ENCODE data around the gene HIVEP3. TPM values are rescaled to one million over a fixed set of nuclear protein-coding genes. Genes with fewer than 3 reads are reported as not detected.

HIVEP3 gene
- total and polyA plus RNA-seq, 4 donors: 7.0 to 14.7 (median 8.8) TPM

GRCh38 chr1:41739061-41739955 lies 179.4 kb downstream of the HIVEP3 start:
- WGBS, 2 donors: 11 to 12% methylated on average over 21 of the region's 21 CpGs
- H3K9me3 ChIP-seq (ENCODE audit: control insufficient read depth in 4 of 4, insufficient read depth in 3 of 4, low read length in 3 of 4): no peaks in the 10 kb centered on the region
- H3K27me3 ChIP-seq (ENCODE audit: control insufficient read depth in 3 of 3, insufficient read depth in 3 of 3, low read length in 2 of 3): no peaks in the 10 kb centered on the region
- H3K4me3 ChIP-seq: no peak overlapping the region
- no peak overlapping the region for H3K9ac ChIP-seq (ENCODE audit: insufficient read depth in 1 of 2, low read length in 2 of 2)
- DNase-seq (peak; percentile 89 to 93 (median 89)), ATAC-seq (ENCODE audit: insufficient read depth, low FRiP score) (peak; percentile 81)
- no peaks in the 10 kb centered on the region for H3K36me3 ChIP-seq (ENCODE audit: control insufficient read depth in 4 of 4, insufficient read depth in 4 of 4, low read length in 4 of 4)
- TF ChIP-seq CTCF (IDR thresholded peaks at IDR 0.05; ENCODE audit: control extremely low read depth, extremely low read depth): no peak
- peaks cover 0 to 34% (median 18%) of the 10 kb centered on the region in 5 donors for H3K4me1 ChIP-seq (ENCODE audit: control insufficient read depth in 5 of 5, insufficient read depth in 5 of 5, low read length in 5 of 5)
- peak overlapping the region in 1 of 2 donors; percentile 94 for H3K27ac ChIP-seq (ENCODE audit: low read depth in 1 of 2, low read length in 1 of 2)

- no peak for TF ChIP-seq CTCF (IDR thresholded peaks at IDR 0.05; ENCODE audit: control extremely low read depth, extremely low read depth)
- DNase-seq: no peak
- no peak overlapping the region for H3K9ac ChIP-seq (ENCODE audit: insufficient read depth in 1 of 2, low read length in 2 of 2)
- no peaks in the 10 kb centered on the region for H3K27me3 ChIP-seq (ENCODE audit: control insufficient read depth in 3 of 3, insufficient read depth in 3 of 3, low read length in 2 of 3)
- peak overlapping the region in 1 of 2 donors; percentile 94 for H3K27ac ChIP-seq (ENCODE audit: low read depth in 1 of 2, low read length in 1 of 2)
- no peaks in the 10 kb centered on the region for H3K9me3 ChIP-seq (ENCODE audit: control insufficient read depth in 4 of 4, insufficient read depth in 3 of 4, low read length in 3 of 4)
- no peaks in the 10 kb centered on the region for H3K36me3 ChIP-seq (ENCODE audit: control insufficient read depth in 4 of 4, insufficient read depth in 4 of 4, low read length in 4 of 4)
- 77 to 84% methylated on average over 2 of the region's 2 CpGs for WGBS, 2 donors
- no peak for ATAC-seq (ENCODE audit: insufficient read depth, low FRiP score)
- H3K4me1 ChIP-seq (ENCODE audit: control insufficient read depth in 5 of 5, insufficient read depth in 5 of 5, low read length in 5 of 5): peaks cover 0 to 34% (median 17%) of the 10 kb centered on the region in 5 donors
- no peak overlapping the region for H3K4me3 ChIP-seq
Measured at GRCh38 chr1:41738475-41738874, 180.2 kb downstream of the HIVEP3 start.

- 88 to 95% methylated on average over 9 of the region's 9 CpGs for WGBS, 2 donors
- Histone ChIP-seq H3K9me3 (ENCODE audit: control insufficient read depth in 4 of 4, insufficient read depth in 3 of 4, low read length in 3 of 4) (no peaks in the 10 kb centered on the region), H3K36me3 (ENCODE audit: control insufficient read depth in 4 of 4, insufficient read depth in 4 of 4, low read length in 4 of 4) (no peaks in the 10 kb centered on the region), H3K4me1 (ENCODE audit: control insufficient read depth in 5 of 5, insufficient read depth in 5 of 5, low read length in 5 of 5) (peaks cover 0 to 34% (median 17%) of the 10 kb centered on the region in 5 donors), H3K9ac (ENCODE audit: insufficient read depth in 1 of 2, low read length in 2 of 2) (no peak overlapping the region), H3K27ac (ENCODE audit: low read depth in 1 of 2, low read length in 1 of 2) (no peak overlapping the region), H3K4me3 (no peak overlapping the region), H3K27me3 (ENCODE audit: control insufficient read depth in 3 of 3, insufficient read depth in 3 of 3, low read length in 2 of 3) (no peaks in the 10 kb centered on the region)
- DNase-seq (no peak), ATAC-seq (ENCODE audit: insufficient read depth, low FRiP score) (no peak)
- no peak for TF ChIP-seq CTCF (IDR thresholded peaks at IDR 0.05; ENCODE audit: control extremely low read depth, extremely low read depth)
Measured at GRCh38 chr1:41738006-41738405, 180.7 kb downstream of the HIVEP3 start.
